GM13977 (cell line): Measurements from ENCODE around the gene COL11A1.

Experiments used
- DNase-seq: peaks from one replicate; pipeline ENCODE4 v3.0.0; 2012; ENCODE audit warnings: low spot score
- in situ Hi-C: fragments of 300-500 bp; cut with MboI; formaldehyde crosslinking; loops from one replicate; pipeline ENCODE4 v1.12.0; 2022; ENCODE audit warnings: low sequenced_read_pairs, low pct_unique_long_range_greater_than_20kb, mixed read lengths, inconsistent platforms; ENCODE audit not compliant: unreplicated experiment
- TF ChIP-seq, protein P1 (sequence below): IDR thresholded peaks from 2 replicates; pipeline ENCODE4 v1.5.1; 2012; ENCODE audit warnings: mild to moderate bottlenecking, control low read depth; ENCODE audit not compliant: insufficient read depth; ENCODE audit errors: extremely low read depth, missing control alignments

COL11A1 gene

DNA sequence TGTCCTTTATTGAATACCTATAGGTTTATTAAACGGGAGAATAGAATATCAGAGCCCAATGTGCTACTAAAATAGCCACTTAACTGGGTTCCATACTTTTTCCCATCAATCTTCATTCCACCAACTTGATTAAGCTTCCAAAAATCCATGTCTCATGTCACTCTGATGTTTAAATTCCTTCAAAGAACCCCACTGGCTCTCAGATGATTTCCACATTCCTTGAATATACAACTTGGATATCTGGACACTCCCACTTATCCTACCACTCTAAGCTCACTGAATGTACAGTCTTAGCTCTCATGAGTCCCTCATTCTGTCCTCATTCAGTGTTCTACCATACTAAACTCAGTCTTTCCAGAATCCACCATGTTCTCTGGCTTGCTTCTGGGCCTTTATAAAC is 21.1 kb downstream of the COL11A1 start:
- in situ Hi-C loops = no loop called here
- TF ChIP-seq, protein P1, sequence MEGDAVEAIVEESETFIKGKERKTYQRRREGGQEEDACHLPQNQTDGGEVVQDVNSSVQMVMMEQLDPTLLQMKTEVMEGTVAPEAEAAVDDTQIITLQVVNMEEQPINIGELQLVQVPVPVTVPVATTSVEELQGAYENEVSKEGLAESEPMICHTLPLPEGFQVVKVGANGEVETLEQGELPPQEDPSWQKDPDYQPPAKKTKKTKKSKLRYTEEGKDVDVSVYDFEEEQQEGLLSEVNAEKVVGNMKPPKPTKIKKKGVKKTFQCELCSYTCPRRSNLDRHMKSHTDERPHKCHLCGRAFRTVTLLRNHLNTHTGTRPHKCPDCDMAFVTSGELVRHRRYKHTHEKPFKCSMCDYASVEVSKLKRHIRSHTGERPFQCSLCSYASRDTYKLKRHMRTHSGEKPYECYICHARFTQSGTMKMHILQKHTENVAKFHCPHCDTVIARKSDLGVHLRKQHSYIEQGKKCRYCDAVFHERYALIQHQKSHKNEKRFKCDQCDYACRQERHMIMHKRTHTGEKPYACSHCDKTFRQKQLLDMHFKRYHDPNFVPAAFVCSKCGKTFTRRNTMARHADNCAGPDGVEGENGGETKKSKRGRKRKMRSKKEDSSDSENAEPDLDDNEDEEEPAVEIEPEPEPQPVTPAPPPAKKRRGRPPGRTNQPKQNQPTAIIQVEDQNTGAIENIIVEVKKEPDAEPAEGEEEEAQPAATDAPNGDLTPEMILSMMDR = no peak
- DNase-seq = no peak

GRCh38 chr1:103084181-103084580 is 24.1 kb downstream of the COL11A1 start:
- in situ Hi-C loops = no loop called here
- DNase-seq = no peak
- TF ChIP-seq, protein P1 = no peak

GRCh38 chr1:103075316-103076000 is 32.9 kb downstream of the COL11A1 start:
- TF ChIP-seq, protein P1 = no peak
- no peak for DNase-seq
- in situ Hi-C loops = no loop called here

- DNase-seq = no peak
- in situ Hi-C loops = no loop called here
- TF ChIP-seq, protein P1 = no peak
Measured at GRCh38 chr1:103074224-103074623, 34.1 kb downstream of the COL11A1 start.

DNA sequence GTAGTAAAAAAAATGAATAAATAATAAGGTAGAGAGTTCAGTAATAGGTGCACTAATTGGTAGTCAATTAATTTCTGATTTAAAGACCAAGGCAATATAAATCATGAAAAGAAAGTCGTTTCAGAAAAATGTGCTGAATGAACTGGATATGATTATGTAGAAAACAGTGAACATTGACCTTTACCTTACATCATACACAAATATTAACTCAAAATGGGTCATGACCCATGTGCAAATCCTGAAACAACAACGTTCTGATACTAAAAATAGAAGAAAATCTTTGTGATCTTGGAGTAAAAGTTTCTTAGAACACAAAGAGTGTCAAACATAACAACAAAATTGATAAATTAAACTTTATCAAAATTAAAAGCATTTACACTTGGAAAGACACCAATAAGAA is 39.1 kb downstream of the COL11A1 start:
- TF ChIP-seq, protein P1 = no peak
- no peak for DNase-seq
- in situ Hi-C loops = no loop called here

DNA sequence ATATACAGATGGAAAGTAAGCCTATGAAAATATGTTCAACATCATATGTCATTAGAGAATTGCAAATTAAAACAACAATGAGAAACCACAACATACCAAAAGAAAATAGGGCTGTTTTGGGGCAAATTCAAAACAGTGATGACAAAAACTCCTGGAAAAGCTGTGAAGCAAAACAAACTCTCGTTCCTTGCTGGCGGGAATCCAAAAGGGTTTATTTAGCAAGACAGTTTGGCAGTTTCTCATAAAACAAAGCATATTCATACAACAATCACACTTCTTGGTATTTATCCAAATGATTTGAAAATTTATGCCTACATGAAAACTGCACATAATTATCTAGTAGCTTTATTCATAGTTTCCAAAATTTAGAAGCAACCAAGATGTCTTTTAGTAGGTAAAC is 44.4 kb downstream of the COL11A1 start:
- in situ Hi-C loops = no loop called here
- TF ChIP-seq, protein P1 = no peak
- DNase-seq = no peak
